ENCODE data around the gene NPL. TPM values are rescaled to one million over a fixed set of nuclear protein-coding genes. Genes with fewer than 3 reads are reported as not detected.
A peak's percentile ranks its signal among the peaks of the same experiment; 100 is the strongest.

Gene NPL
- total RNA-seq, 1 donor from 2014 or later: 44.5 TPM

DNA sequence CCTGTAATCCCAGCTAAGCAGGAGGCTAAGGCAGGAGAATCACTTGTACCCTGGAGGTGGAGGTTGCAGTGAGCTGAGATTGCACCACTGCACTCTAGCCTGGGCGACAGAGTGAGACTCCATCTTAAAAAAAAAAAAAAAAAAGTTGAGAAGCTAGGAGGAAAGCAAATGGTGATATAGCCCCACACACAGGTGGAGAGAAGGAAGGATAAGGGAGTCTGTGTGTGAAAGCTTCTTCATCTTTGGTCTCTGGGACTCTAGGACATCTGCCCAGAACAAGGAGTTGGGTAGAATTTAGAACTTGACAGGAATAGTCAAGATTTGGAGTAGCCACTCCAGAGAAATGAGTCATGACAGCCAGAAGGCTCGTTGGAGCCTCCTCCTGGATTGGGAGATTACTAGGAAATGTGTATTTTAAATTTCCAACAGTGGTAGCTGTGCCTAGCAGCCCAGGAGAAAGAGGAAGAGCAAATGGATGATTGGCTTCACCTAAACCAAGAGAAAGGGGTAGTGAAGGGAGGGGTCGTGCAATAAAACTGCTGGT, 19.9 kb downstream of the NPL start:
- Histone ChIP-seq H3K4me1 (no peaks in the 10 kb centered on the region), H3K36me3 (peaks cover 54% of the 10 kb centered on the region), H3K27me3 (no peaks in the 10 kb centered on the region), H3K4me3 (no peak overlapping the region), H3K27ac (no peak overlapping the region), H3K9me3 (no peaks in the 10 kb centered on the region)
- ATAC-seq (peak; percentile 41), DNase-seq (no peak)
- TF ChIP-seq, protein P1, sequence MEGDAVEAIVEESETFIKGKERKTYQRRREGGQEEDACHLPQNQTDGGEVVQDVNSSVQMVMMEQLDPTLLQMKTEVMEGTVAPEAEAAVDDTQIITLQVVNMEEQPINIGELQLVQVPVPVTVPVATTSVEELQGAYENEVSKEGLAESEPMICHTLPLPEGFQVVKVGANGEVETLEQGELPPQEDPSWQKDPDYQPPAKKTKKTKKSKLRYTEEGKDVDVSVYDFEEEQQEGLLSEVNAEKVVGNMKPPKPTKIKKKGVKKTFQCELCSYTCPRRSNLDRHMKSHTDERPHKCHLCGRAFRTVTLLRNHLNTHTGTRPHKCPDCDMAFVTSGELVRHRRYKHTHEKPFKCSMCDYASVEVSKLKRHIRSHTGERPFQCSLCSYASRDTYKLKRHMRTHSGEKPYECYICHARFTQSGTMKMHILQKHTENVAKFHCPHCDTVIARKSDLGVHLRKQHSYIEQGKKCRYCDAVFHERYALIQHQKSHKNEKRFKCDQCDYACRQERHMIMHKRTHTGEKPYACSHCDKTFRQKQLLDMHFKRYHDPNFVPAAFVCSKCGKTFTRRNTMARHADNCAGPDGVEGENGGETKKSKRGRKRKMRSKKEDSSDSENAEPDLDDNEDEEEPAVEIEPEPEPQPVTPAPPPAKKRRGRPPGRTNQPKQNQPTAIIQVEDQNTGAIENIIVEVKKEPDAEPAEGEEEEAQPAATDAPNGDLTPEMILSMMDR (IDR thresholded peaks at IDR 0.05): no peak
- intact Hi-C loops (cut with DNase I): no loop called here

DNA sequence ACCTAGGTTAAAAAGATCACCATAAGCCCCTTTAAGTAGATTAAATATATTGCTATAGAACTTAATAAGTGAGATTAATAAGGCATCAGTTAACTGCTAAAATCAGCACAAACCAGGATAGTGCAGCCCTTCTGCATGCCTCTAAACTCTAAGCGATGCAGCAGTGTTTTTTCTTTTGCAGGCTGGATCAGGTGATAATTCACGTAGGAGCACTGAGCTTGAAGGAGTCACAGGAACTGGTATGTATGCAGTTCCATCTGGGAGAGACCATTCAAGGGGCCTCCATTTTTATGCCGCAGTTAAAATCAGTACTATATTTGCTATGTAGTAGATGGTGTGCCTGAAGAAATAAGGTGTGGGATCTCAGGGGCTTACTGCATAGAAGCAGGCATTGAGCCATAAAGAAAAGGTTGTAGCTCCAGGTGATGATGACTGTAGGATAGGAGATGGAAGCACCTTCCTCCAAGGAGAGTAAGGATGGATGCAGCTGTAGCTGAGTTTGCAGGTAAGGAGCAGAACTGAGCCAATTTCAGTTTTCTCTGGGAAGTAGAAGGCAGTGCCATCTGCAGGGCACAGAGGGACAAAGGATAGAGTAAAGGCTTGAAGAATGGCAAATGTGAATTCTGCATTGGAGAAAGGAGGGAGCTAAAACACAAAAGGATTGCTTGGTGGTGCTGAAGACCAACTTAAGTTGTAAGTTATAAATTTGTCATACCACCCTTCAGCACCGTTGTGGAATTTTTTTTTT, 22.6 kb downstream of the NPL start:
- peaks cover 56% of the 10 kb centered on the region for H3K36me3 ChIP-seq
- TF ChIP-seq, protein P1 (IDR thresholded peaks at IDR 0.05): no peak
- intact Hi-C loops (cut with DNase I): no loop called here
- no peak overlapping the region for H3K4me3 ChIP-seq
- H3K4me1 ChIP-seq: no peaks in the 10 kb centered on the region
- DNase-seq: no peak
- no peak for ATAC-seq
- no peak overlapping the region for H3K27ac ChIP-seq
- H3K9me3 ChIP-seq: no peaks in the 10 kb centered on the region
- no peaks in the 10 kb centered on the region for H3K27me3 ChIP-seq

DNA sequence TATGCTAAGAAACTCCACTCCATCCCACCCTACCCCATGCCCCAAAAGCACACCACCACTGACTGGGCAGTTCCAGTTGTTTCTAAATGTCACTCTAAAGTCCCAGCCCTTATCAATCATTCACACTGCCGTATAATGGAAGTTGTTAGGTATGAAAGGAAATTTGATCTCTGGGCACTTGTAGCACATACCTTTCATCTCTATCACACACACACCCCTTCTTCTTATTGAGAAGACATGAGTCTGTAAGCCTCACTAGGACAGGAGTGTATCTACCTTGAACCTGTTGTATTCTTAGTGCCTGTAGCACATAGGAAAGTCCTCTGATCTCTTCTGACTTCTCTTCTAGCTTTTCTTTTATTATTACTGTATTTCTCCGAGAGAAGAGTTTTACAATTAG, 27.3 kb downstream of the NPL start:
- intact Hi-C loops (cut with DNase I): no loop called here
- Histone ChIP-seq H3K27ac (no peak overlapping the region), H3K27me3 (no peaks in the 10 kb centered on the region), H3K9me3 (no peaks in the 10 kb centered on the region), H3K36me3 (peaks cover 62% of the 10 kb centered on the region), H3K4me1 (no peaks in the 10 kb centered on the region), H3K4me3 (no peak overlapping the region)
- TF ChIP-seq, protein P1 (IDR thresholded peaks at IDR 0.05): no peak
- DNase-seq (no peak), ATAC-seq (no peak)

DNA sequence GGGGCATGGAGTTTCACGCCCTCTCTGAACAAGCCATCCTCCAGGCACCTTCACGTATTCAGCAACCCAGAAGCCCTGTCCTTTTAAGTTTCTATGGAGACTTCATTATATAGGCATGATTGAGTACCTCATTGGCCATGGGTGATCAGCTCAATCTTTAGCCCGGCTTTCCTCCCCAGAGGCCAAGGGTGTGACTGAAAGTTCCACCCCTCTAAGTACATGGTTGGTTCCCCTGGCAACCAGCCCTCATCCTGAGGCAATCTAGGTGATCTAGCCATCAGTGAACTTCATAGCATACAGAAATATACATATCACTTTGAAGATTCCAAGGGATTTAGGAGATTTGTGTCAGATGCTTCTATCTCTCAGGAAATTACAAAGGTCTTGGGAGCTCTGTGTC, 28.2 kb downstream of the NPL start:
- no peak overlapping the region for H3K4me3 ChIP-seq
- H3K9me3 ChIP-seq: no peaks in the 10 kb centered on the region
- H3K4me1 ChIP-seq: no peaks in the 10 kb centered on the region
- H3K36me3 ChIP-seq: peaks cover 58% of the 10 kb centered on the region
- no peak overlapping the region for H3K27ac ChIP-seq
- TF ChIP-seq, protein P1 (IDR thresholded peaks at IDR 0.05): no peak
- ATAC-seq: no peak
- H3K27me3 ChIP-seq: no peaks in the 10 kb centered on the region
- intact Hi-C loops (cut with DNase I): no loop called here
- no peak for DNase-seq

DNA sequence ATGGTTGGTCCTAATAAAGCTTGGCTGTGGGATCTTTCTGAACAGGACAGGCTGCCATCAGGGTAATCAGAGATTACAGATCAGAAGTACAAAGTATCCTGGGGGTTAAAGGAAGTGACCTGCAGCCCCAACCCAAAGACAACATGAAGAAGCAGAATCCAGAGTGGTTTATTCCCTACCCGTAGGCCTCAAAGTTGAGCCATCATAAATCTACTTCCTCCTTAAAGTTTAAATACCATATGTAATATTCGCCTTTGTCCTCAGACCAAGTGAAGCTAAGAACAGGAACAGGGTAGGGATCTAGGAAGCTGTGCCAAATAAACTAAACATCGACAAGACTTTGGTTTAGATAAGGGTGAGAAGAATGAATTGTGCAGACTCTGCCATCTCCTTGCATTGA, 33.6 kb downstream of the NPL start:
- Histone ChIP-seq H3K4me1 (no peaks in the 10 kb centered on the region), H3K9me3 (no peaks in the 10 kb centered on the region), H3K36me3 (peaks cover 32% of the 10 kb centered on the region), H3K4me3 (no peak overlapping the region), H3K27me3 (no peaks in the 10 kb centered on the region), H3K27ac (no peak overlapping the region)
- no peak for DNase-seq
- intact Hi-C loops (cut with DNase I): no loop called here
- peak; percentile 67 for ATAC-seq
- TF ChIP-seq, protein P1 (IDR thresholded peaks at IDR 0.05): no peak

All from upper lobe of right lung (tissue), 1 donor.